Measurements from ENCODE around the gene PPIB. TPM values are rescaled to one million over a fixed set of nuclear protein-coding genes. Genes with fewer than 3 reads are reported as not detected.

PPIB gene
- total RNA-seq, 1 donor from 2014 or later: 127 TPM

- DNase-seq (ENCODE audit: missing footprints) (no peak), ATAC-seq (no peak)
- intact Hi-C loops (cut with DNase I): no loop called here
Measured at GRCh38 chr15:64146520-64146884, 16.3 kb downstream of the PPIB start.

- ATAC-seq (peak; percentile 91), DNase-seq (ENCODE audit: missing footprints) (peak; percentile 81)
- intact Hi-C loops (cut with DNase I): no loop called here
Measured at GRCh38 chr15:64146041-64146440, 16.8 kb downstream of the PPIB start.

- no peak for DNase-seq (ENCODE audit: missing footprints)
- no peak for ATAC-seq
- intact Hi-C loops (cut with DNase I): no loop called here
Measured at GRCh38 chr15:64144565-64145281, 18.1 kb downstream of the PPIB start.

- DNase-seq (ENCODE audit: missing footprints) (no peak), ATAC-seq (no peak)
- intact Hi-C loops (cut with DNase I): no loop called here
Measured at GRCh38 chr15:64144192-64144564, 18.6 kb downstream of the PPIB start.

- ATAC-seq: no peak
- DNase-seq (ENCODE audit: missing footprints): no peak
- intact Hi-C loops (cut with DNase I): no loop called here
Measured at GRCh38 chr15:64143276-64143675, 19.5 kb downstream of the PPIB start.

DNA sequence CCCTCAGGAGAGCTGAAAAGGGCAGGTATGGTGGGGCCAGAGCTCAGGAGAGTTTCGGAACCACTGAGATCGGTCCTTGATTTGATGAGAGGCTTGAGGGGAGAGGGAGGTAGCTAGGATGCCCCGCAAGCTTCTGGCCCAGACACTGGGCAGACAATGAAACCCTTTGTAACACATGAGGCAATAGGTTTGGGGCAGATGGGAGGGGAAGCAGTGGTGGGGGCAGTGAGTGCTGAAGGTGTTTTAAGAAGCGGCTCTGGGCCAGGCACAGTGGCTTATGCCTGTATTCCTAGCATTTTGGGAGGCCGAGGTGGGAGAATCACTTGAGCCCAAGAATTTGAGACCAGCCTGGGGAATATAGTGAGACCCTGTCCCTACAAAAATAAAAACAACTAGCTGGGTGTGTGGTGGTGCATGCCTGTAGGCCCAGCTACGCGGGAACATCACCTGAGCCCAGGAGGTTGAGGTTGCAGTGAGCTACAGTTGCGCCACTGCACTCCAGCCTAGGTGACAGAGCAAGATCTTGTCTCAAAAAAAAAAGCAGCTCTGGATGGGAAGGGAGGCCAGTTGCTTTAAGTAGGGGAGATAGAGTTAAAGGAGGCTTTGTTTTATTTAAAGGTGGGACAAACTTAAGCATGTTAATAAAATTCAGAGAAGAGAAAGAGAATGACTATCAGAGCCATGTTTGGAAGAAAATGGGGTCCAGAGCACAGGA, 20.9 kb downstream of the PPIB start:
- ATAC-seq: no peak
- no peak for DNase-seq (ENCODE audit: missing footprints)
- intact Hi-C loops (cut with DNase I): no loop called here

- ATAC-seq (no peak), DNase-seq (ENCODE audit: missing footprints) (no peak)
- intact Hi-C loops (cut with DNase I): no loop called here
Measured at GRCh38 chr15:64138331-64138941, 24.4 kb downstream of the PPIB start.

- ATAC-seq (peak; percentile 46), DNase-seq (ENCODE audit: missing footprints) (no peak)
- intact Hi-C loops (cut with DNase I): no loop called here
Measured at GRCh38 chr15:64137226-64137833, 25.5 kb downstream of the PPIB start.

- DNase-seq (ENCODE audit: missing footprints) (no peak), ATAC-seq (no peak)
- intact Hi-C loops (cut with DNase I): no loop called here
Measured at GRCh38 chr15:64136347-64136746, 26.5 kb downstream of the PPIB start.

DNA sequence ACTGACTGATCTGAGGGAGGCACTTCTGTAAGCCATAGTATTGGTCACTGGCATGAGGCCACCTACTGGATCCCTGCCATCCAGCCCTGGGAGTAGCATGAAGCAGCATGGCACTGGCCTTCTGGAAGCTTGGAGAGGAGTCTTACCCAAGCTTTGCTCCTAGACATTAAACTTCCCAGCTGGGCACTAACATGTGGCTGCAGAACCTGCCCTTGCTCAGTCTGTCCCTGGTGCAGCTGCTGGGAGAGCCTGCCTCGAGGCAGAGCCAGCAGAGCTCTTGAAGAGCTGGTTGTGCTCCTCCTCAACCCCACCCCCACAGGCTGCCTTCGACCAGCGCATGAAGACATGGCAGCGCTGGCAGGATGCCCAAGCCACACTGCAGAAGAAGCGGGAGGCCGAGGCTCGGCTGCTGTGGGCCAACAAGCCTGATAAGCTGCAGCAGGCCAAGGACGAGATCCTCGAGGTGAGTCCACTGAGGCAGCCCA, 28.4 kb downstream of the PPIB start:
- intact Hi-C loops (cut with DNase I): no loop called here
- DNase-seq (ENCODE audit: missing footprints): peak; percentile 81
- ATAC-seq: peak; percentile 49

- intact Hi-C loops (cut with DNase I): no loop called here
- ATAC-seq (no peak), DNase-seq (ENCODE audit: missing footprints) (no peak)
Measured at GRCh38 chr15:64133623-64134344, 29.0 kb downstream of the PPIB start.

DNA sequence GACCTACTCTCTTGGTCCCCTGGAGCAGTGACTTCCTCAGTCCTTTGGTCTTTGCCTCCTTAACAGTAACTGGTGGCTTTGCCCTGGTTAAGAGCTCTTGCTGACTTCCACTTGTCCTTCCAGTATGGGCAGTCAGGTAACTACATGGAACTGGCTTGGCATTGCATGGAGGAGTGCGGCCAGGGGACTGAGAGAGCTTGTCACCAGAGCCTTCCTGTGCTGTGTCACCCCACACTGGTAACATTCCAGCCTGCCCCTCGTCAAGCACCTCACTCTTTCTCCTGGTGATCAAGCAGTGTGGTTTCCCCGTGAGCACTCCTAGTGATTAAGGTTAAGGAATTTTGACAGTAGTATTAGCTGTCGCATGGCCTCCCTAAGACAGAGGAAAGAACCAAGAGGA, 30.6 kb downstream of the PPIB start:
- DNase-seq (ENCODE audit: missing footprints): no peak
- ATAC-seq: peak; percentile 66
- intact Hi-C loops (cut with DNase I): no loop called here

GRCh38 chr15:64131547-64131946, 31.3 kb downstream of the PPIB start:
- ATAC-seq (peak; percentile 64), DNase-seq (ENCODE audit: missing footprints) (no peak)
- intact Hi-C loops (cut with DNase I): no loop called here

DNA sequence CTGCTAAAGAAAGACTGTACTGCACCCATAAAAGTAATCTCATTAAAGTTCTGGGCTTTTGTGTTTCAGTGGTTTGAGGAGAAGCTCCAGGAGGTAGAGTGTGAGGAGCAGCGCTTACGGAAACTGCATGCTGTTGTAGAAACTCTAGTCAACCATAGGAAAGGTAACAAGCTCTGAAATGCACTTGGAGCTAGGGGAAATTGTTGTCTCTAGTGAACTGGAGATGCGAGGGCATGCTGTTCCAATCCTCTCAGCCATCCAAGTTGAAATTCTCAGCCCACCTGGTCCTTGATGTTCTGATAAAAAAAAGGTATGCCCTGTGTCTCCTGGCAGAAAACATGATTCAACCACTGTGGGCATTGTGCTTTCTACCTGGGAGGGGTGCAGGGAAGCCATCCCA, 32.7 kb downstream of the PPIB start:
- ATAC-seq: no peak
- intact Hi-C loops (cut with DNase I): no loop called here
- DNase-seq (ENCODE audit: missing footprints): no peak

DNA sequence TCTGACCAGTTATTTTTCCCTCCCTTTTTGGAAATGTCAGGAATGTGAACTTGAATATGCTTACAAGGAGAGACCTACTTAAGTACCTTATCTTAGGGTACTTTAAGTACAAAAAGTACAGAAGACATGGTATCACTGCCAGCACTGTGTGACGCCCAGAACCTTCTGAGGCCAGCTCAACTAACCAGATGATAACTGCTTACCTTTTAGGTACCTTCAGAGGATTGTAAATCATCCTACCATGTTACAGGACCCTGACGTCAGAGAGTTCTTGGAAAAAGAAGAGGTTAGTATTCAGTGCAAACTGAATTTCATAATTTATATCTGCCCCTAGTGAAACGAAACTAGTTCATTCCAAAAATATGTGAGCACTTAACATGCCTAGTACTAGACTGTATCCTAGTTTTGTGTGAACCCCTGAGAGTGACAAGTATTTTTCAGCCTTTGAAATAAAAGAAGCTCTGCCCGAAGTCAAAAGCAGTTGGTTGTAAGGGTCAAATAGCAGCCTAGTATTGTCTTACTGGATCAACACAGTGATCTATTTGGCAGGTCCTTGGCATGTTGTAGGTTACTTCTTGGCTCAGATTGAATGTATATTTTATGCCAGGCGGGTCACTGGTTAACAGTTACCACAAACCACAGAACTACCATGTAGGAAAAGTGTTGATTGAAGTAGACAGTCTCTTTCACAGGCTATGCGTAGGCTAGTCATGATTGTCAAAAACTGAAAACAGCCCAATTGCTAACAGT, 35.1 kb downstream of the PPIB start:
- ATAC-seq: no peak
- intact Hi-C loops (cut with DNase I): no loop called here
- no peak for DNase-seq (ENCODE audit: missing footprints)

DNA sequence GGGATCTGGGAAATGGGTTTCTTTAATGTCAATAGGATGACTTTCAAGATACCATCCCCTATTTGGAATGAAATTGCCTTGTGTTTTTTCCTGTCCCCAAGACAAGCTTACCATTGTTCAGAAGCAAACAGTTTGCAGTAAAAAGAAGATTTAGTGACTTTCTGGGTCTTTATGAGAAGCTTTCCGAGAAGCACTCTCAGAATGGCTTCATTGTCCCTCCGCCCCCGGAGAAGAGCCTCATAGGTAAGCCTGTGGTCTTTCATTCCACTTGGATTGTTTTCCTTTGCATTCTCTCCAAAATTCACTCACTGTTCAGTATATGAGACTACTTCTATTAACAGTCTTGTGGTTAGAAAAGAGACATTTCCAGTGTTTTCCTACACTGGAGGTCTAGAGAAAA, 36.8 kb downstream of the PPIB start:
- no peak for DNase-seq (ENCODE audit: missing footprints)
- no peak for ATAC-seq
- intact Hi-C loops (cut with DNase I): no loop called here

- intact Hi-C loops (cut with DNase I): no loop called here
- ATAC-seq (peak; percentile 37), DNase-seq (ENCODE audit: missing footprints) (no peak)
Measured at GRCh38 chr15:64122936-64123351, 39.9 kb downstream of the PPIB start.

DNA sequence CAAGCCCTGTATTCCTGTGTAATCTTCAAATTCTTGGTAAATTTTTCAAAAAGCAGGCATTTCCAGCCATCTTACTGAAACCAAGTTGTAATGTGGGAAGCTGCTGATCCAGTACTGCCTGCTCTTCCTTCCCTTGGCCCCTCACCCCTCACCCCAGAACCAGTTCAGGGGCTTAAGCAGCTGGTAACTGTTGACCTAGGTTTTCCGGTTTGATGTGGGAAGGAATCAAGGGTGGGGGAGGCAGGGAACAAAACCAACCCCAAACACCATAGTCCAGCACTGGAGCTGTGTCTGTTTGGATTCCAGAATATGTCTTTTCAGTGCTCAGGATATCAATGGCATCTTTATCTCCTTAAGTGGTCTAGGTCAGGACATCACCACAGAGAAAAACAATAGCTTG, 40.4 kb downstream of the PPIB start:
- ATAC-seq: no peak
- intact Hi-C loops (cut with DNase I): no loop called here
- no peak for DNase-seq (ENCODE audit: missing footprints)
